PC-3 (cell line): ENCODE measurements around the gene DRAM1. TPM values are rescaled to one million over a fixed set of nuclear protein-coding genes. Genes with fewer than 3 reads are reported as not detected.

Experiments used
- ATAC-seq: fragments of 200-7000 bp; cut with Tn5 transposase; 2 replicates; pipeline ENCODE4 v1.9.1; 2020; ENCODE audit warnings: mild to moderate bottlenecking, moderate library complexity
- BruUV-seq: library from RNA; stranded (reverse); fragments of 400-500 nt; replicated peaks from 2 replicates; lab custom pipeline; 2021; lab: Mats Ljungman, UMichigan
- CTCF ChIA-PET: fragments of 300-600 bp; sonication (Branson Sonifier 250); formaldehyde crosslinking; loops from one replicate; lab custom pipeline; 2022; ENCODE audit warnings: antibody characterized with exemption; lab: Charles Lee
- POLR2A ChIA-PET: fragments of 300-600 bp; sonication (Branson Sonifier 250); formaldehyde crosslinking; loops from one replicate; lab custom pipeline; 2022; ENCODE audit warnings: antibody characterized with exemption; ENCODE audit not compliant: unreplicated experiment; lab: Charles Lee
- DNase-seq: peaks from one replicate; pipeline ENCODE4 v3.0.0-alpha.2; 2015
- H2AFZ ChIP-seq: fragments of 300-600 bp; sonication (generic); 2 replicates; pipeline ENCODE4 v1.6.0; 2016; ENCODE audit warnings: antibody characterized with exemption, low read length
- H3F3A ChIP-seq: fragments of 300-600 bp; sonication (generic); one replicate; pipeline ENCODE4 v1.6.0; 2017; ENCODE audit warnings: antibody characterized with exemption, low read length, control low read depth, mild to moderate bottlenecking; ENCODE audit not compliant: unreplicated experiment
- H3K27ac ChIP-seq: fragments of 300-600 bp; sonication (generic); 2 replicates; pipeline ENCODE4 v1.5.1; 2016; ENCODE audit warnings: mild to moderate bottlenecking, low read length
- H3K27me3 ChIP-seq: fragments of 300-600 bp; sonication (generic); 2 replicates; pipeline ENCODE4 v1.6.1; 2016; ENCODE audit warnings: low read length, mixed read lengths
- H3K36me3 ChIP-seq: fragments of 300-600 bp; sonication (generic); 2 replicates; pipeline ENCODE4 v1.6.1; 2016; ENCODE audit warnings: low read depth, mixed run types, low read length, mixed read lengths
- H3K4me1 ChIP-seq: fragments of 300-600 bp; sonication (generic); 2 replicates; pipeline ENCODE4 v1.5.1; 2016; ENCODE audit warnings: low read length; ENCODE audit not compliant: insufficient read depth
- H3K4me2 ChIP-seq: fragments of 300-600 bp; sonication (generic); 2 replicates; pipeline ENCODE4 v1.6.0; 2016; ENCODE audit warnings: low read length
- H3K4me3 ChIP-seq: fragments of 300-600 bp; sonication (generic); 2 replicates; pipeline ENCODE4 v1.5.1; 2016; ENCODE audit warnings: mild to moderate bottlenecking, low read length, mixed read lengths
- H3K79me2 ChIP-seq: fragments of 300-600 bp; sonication (generic); 2 replicates; pipeline ENCODE4 v1.6.1; 2017; ENCODE audit warnings: low read length, mixed read lengths
- H3K9ac ChIP-seq: fragments of 300-600 bp; sonication (generic); 2 replicates; pipeline ENCODE4 v1.6.0; 2016; ENCODE audit warnings: mild to moderate bottlenecking, low read length
- H3K9me2 ChIP-seq: fragments of 300-600 bp; sonication (generic); replicated peaks from 2 replicates; pipeline ENCODE4 v1.6.1; 2016; ENCODE audit warnings: mixed run types, low read length, mixed read lengths
- H3K9me3 ChIP-seq: fragments of 300-600 bp; sonication (generic); 2 replicates; pipeline ENCODE4 v1.6.1; 2016; ENCODE audit warnings: low read length, mixed read lengths
- H4K20me1 ChIP-seq: fragments of 300-600 bp; sonication (generic); 2 replicates; pipeline ENCODE4 v1.6.1; 2016; ENCODE audit warnings: low read length, mixed read lengths
- CTCF ChIP-seq: fragments of 300-600 bp; sonication (generic); conservative IDR thresholded peaks from 2 replicates; pipeline ENCODE4 v1.5.1; 2017; ENCODE audit warnings: antibody characterized with exemption, low read depth, mild to moderate bottlenecking, low read length
- EZH2 ChIP-seq: fragments of 300-600 bp; sonication (generic); IDR thresholded peaks from one replicate; pipeline ENCODE4 v1.6.1; 2017; ENCODE audit warnings: antibody characterized with exemption, mild to moderate bottlenecking, low read length; ENCODE audit not compliant: unreplicated experiment
- EZH2phosphoT487 ChIP-seq: fragments of 300-600 bp; sonication (generic); IDR thresholded peaks from 2 replicates; pipeline ENCODE4 v1.6.1; 2018; ENCODE audit warnings: mild to moderate bottlenecking, antibody characterized with exemption, low read length, borderline replicate concordance
- intact Hi-C: fragments of 100-400 bp; cut with micrococcal nuclease; formaldehyde crosslinking; loops from 2 replicates; pipeline ENCODE4 v1.9.0; 2023
- total RNA-seq: library from RNA; depleted of rRNA; stranded (reverse); fragments of >200 nt; gene quantifications from 2 replicates; pipeline ENCODE4 v1.2.3, GENCODE V29; 2014; rRNA removed

Gene DRAM1
- total RNA-seq, 1 experiment from 2014 or later: 5.2 TPM

GRCh38 chr12:101967506-101967905, 90.1 kb downstream of the DRAM1 start:
- H4K20me1 ChIP-seq: no peaks in the 10 kb centered on the region
- H3K4me2 ChIP-seq: no peak overlapping the region
- H3K27ac ChIP-seq: no peak overlapping the region
- intact Hi-C loops: no loop called here
- BruUV-seq: no TSS peak
- H3K79me2 ChIP-seq: no peaks in the 10 kb centered on the region
- POLR2A ChIA-PET: no interaction called here
- H2AFZ ChIP-seq: no peak overlapping the region
- no peaks in the 10 kb centered on the region for H3K9me3 ChIP-seq
- TF ChIP-seq EZH2 (no peak), EZH2phosphoT487 (no peak), CTCF (no peak)
- H3K4me3 ChIP-seq: no peak overlapping the region
- H3K4me1 ChIP-seq: no peaks in the 10 kb centered on the region
- no peak overlapping the region for H3K9ac ChIP-seq
- CTCF ChIA-PET: no interaction called here
- H3K9me2 ChIP-seq: no peaks in the 10 kb centered on the region
- H3F3A ChIP-seq: no peaks in the 10 kb centered on the region
- H3K36me3 ChIP-seq: no peaks in the 10 kb centered on the region
- ATAC-seq (no peak), DNase-seq (no peak)
- H3K27me3 ChIP-seq: peaks cover 13% of the 10 kb centered on the region; the same call in 1 of the 2 replicates

DNA sequence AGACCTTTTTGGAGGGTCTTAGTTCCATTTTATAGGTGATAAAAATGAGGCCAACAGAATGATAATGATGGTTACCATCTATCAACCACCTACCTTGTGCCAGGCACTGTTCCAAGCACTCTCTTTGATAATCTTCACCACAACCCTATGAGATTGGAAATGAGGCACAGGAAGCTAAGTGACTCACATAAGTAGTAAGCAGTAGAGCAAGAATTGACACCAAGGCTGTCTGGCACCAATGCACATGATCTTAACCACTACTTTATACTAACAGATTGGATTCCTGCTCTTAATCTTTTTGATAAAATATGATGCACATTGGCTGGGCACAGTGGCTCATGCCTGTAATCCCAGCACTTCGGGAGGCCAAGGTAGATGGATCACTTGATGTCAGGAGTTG, 91.4 kb downstream of the DRAM1 start:
- Histone ChIP-seq H3K9me2 (no peaks in the 10 kb centered on the region), H3K4me3 (no peak overlapping the region), H2AFZ (no peak overlapping the region), H3K27me3 (peaks cover 13% of the 10 kb centered on the region; the same call in 1 of the 2 replicates), H3K79me2 (no peaks in the 10 kb centered on the region), H3K9ac (no peak overlapping the region), H3K36me3 (no peaks in the 10 kb centered on the region), H3F3A (no peaks in the 10 kb centered on the region), H3K9me3 (no peaks in the 10 kb centered on the region), H3K4me1 (no peaks in the 10 kb centered on the region), H3K4me2 (no peak overlapping the region), H4K20me1 (no peaks in the 10 kb centered on the region), H3K27ac (no peak overlapping the region)
- DNase-seq: no peak
- intact Hi-C loops: no loop called here
- TF ChIP-seq EZH2: no peak
- TF ChIP-seq EZH2phosphoT487: no peak
- no peak for TF ChIP-seq CTCF
- POLR2A ChIA-PET: no interaction called here
- no TSS peak for BruUV-seq
- ATAC-seq: no peak
- CTCF ChIA-PET: no interaction called here

Other genes with a start within 250 kb of the DRAM1 start
- 55.3 and 56.2 TPM in 2 replicates for gene CHPT1, start 179.9 kb upstream of the DRAM1 start, total RNA-seq
- gene SYCP3, start 138.1 kb upstream of the DRAM1 start, total RNA-seq: not detected in 2 replicates
- gene GNPTAB, start 46.6 kb upstream of the DRAM1 start, total RNA-seq: 21.0 and 22.1 TPM in 2 replicates
- gene WASHC3, start 184.4 kb downstream of the DRAM1 start, total RNA-seq: 24.9 and 34.4 TPM in 2 replicates
- 81.6 and 84.3 TPM in 2 replicates for gene NUP37, start 242.5 kb downstream of the DRAM1 start, total RNA-seq
- 22.5 and 23.0 TPM in 2 replicates for gene PARPBP, start 242.6 kb downstream of the DRAM1 start, total RNA-seq